NCI-H69 (cell line): ENCODE data around the gene PRDM15.

ENCODE experiments used
- DNase-seq: peaks from one replicate; lab custom pipeline; 2025; lab: John Stamatoyannopoulos, UW

Gene PRDM15

DNA sequence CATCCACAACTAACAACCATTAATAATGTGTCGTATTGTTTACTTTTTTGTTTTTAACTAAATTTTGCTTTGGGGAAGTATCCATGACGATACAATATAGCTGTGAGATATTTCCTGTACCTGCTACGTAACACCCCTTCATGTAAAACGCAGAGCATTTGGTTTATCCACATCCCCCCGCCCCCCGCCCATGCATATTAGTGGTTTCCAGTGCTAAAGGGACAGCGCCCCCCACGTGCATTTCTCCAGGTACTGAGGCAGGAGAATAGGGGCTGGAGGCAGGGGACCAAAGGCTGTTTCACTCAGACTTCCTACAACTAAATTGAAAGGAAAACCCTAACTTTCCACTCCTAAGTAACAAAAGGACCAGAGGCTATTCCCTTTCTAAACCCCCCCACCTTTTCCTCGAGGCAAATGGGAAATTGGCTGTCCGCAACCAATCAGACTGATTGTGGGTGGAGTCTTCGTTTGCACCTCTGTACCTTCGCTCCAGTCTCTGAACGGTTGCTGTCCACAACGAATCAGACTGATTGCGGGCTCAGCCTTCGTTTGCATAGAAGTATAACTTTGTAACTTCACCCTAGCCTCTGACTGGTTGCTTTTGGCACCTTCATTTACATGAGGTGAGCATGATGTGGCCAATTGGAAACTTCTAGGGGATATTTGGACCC is 100.1 kb downstream of the PRDM15 start:
- no peak for DNase-seq

DNA sequence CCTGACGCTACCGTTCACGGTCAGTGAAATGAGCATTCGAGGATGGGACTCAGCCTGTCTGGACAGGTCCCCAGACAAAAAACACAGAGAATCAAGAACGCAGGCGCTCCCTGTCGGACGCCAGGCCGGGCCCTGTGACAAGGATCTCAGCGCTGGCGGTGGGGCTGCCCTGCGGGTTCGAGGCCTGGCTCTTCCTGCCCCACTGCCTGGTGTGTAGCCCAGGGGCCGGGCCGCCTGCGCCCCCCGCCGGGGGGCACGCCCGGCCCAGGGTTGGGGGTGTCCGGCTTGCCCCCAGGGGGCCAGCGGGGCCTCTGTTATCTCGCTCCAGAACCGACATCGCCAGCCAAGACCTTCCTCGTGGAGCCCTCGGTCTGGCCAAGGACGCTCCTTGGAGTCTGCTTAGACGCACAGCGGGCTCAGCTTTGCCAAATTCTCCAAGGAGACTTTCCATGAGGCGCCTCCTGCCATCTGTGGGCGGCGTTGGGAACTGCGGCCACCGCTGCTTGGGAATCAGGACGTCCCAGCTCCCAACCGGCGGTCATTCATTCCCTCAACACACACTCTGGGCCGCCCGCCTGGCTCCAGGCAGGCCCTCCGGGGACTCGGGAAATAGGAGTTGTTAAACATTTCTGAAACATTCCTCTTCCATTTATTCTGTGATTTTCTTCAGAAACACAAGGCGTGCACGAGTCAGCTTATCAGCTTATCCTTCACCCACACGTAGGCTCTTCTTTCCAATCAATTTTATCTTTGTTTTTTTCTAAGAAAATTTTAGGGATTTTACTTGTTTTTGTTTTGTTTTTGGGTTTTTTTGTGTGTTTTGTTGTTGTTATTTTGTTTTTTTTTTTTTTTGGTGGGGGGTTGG is 101.0 kb downstream of the PRDM15 start:
- peak; percentile 90 for DNase-seq

DNA sequence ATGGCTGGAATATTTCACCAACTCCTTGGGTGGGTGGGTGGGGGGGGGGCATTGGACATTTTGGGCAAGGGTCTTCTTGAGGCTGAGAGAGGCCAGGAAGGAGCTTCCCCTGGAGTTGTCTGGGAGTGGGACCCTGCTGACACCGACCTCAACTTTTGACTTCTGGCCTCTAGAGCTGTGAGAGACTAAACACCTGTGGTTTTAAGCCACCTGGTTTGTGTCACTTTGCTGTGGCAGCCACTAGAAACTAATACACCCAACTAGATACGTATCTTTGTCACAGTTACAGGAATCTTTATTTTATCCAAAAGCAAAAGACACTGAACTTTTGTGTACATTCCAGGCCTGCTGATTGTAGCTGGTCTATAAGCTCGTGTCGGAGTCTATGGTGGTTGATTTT is 102.4 kb downstream of the PRDM15 start:
- DNase-seq = no peak

DNA sequence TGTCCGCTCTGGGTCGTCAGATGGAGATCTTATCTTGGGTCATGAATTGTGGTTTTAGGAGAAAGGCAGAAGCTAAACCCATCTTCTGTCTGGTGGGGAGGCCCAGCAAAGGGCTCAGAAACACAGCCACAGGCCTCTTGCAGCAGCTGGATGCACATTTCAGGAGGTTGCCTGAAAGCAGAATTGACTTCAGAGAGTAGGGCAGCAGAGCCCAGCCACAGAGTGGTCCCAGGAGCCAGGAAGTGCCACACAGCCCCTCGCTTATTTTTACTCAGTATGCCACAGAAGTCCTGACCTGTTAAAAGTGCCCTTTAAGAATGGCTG is 104.0 kb downstream of the PRDM15 start:
- DNase-seq = no peak

DNA sequence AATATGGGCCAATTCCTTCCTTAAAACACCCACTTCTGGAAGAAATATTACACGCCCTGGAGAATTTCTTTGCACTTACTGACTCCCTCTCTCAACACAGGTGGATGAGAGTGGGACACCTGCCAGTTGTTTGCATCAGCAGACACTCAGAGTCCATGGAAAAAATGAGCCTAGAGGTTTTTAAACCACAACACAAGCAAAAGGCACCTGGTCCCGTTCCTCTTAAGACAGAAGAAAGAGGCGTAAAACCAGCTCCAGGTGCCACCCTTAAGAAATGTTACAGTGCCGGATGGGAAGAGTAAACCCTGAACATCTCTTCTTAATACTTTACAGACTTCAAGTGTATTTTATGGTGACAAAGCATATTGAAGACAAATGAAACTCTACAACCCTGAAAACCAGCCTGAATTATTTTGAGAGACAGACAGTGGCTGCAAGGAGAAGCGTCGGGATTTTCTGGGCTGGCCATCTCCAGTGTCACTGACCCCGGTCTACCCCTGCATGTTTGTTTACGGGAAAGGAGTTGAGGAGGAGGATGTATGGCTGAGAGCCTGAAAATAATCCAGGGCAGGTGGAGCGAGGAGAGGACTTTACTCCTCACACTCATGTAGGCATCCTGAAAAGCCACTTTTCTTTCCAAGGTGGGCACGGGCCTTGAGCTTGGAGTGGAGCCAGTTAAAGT is 104.5 kb downstream of the PRDM15 start:
- no peak for DNase-seq

DNA sequence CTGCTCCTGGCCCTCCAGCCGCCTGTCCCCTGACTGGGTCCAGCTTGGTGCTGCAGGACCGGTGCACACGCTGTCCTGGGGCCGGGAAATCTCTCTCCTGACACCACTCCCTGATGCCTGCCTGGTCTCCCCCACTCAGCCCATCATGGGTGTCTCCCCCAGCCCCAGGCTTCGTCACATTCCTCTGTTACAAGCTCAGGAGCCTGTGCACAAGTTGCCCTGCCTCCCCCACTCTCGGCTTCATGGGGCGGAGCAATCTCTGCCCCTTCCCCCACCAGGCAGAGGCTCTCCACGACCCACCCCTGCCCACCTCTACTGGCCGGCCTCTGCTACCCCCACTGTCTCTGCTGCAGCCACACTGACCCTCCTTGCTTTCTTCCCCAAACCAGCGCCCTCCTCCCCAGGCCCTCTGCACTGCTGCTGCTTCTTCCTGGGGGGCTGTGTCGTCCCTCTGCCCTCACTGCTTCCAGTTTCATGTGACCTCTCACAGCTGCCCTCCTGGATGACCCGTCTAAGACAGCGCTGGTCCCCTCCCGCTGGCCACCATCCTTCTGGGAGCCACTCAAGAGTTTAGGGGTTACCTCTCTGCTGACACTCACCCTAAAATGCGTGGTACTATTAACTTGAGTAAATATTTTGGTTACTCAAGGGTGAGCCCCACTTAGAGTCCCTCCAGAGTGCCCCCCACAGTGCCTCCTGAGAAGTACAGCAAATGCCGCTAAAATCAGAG is 106.6 kb downstream of the PRDM15 start:
- DNase-seq = no peak

DNA sequence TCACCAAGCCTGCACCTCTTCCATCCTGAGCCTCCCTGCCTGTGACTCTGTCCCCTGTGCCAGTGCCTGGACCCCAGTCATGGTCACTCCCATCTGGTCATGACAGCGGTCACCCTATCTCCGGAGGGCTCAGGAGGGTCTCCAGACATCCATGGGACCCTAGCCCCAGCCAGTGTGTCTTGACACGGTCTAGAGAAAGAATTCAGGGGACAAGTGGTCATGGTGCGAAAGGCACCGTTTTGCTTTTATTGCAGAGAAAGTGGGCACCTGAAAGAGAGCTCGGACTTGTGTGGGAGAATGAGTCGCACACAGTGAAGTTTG is 107.6 kb downstream of the PRDM15 start:
- DNase-seq = no peak

DNA sequence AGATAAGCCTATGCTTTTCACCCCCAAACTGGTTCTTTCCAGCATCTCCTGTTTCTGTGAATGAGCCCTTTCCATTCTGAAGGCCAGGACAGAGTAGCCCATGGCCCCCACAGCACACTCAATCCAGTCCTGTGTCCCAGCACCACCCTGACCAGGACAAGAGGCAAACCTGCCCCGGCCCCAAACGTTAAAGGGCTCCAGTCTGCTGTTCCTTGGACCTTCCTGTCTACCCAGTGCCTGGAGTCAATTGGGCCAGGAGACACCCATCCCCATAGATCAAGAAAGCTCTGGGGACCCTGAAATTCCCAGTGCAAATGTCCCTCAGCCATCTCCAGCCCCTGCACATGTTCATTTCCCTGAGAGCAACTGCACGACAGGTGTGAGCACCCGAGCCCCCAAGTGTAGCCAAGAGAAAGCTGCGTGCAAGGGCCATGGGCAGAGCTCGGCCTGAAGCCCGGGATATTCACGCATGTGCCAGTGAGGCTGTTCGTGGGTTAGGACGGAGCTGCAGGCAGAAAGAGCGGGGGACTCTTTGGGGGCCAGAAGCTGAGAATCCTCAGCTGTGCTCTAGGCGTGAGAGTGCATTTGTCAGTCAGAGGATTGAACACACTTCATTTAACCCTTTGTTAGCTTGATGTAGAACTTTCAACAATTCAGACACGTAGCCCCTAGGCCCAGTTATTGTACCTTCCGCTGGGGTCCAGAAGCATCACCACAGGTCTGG is 108.1 kb downstream of the PRDM15 start:
- no peak for DNase-seq

DNA sequence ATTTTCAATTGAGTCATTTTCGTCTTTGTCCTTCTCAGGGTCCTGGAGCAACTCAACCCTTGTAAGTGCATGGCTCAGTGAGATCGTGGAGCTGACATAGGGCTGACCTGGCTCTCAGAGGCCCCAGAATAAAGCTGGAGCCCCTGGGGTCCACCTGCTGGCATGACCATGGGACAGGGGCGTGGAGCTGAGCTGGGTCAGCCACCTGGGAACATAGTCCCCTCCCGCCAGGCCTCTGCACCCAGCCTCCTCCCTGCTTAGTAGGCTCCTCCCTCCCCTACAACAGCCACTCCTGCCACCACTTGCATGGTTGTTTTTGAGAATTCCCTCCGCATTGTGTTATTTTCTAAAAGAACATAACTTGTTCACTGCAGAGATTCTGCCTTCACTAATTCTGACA is 109.2 kb downstream of the PRDM15 start:
- DNase-seq = no peak

DNA sequence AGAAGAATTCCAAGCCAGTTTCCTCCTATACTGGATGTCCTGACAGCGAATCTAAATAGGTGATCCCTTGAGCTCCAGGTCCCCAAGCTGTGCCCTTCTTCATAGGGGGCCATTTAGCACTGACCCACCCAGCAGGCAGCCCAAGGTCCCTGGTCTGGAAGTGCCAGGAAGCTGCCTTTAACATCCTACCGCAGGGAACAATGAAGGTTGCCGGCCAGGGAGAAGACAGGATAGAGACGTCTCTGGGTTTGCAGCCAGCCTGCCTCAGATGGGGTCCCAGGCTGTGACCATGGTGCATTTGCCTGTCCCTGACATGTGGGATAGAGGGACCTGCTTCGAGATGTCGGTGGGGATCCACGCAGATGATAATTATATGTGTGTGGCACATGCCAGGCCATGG is 109.6 kb downstream of the PRDM15 start:
- no peak for DNase-seq

DNA sequence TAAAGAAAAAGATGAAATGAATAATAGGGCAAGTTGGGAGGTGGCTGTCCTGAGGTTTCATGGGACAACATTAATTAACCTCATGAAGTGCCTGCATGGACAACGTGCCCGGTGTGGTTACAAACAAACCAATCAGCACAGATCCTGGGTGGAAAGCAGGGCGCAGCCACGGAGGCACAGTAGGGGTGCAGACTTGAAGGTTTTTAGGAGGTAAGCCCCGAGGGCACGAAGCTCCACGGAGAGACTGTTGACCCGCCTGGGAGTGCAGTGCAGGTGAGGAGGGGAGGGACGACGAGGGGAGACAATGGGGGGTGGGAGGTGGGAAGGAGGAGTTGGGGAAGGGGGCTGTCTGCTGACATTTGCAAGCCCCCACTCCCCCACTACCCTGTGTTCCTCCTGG is 110.0 kb downstream of the PRDM15 start:
- DNase-seq = peak; percentile 62

DNA sequence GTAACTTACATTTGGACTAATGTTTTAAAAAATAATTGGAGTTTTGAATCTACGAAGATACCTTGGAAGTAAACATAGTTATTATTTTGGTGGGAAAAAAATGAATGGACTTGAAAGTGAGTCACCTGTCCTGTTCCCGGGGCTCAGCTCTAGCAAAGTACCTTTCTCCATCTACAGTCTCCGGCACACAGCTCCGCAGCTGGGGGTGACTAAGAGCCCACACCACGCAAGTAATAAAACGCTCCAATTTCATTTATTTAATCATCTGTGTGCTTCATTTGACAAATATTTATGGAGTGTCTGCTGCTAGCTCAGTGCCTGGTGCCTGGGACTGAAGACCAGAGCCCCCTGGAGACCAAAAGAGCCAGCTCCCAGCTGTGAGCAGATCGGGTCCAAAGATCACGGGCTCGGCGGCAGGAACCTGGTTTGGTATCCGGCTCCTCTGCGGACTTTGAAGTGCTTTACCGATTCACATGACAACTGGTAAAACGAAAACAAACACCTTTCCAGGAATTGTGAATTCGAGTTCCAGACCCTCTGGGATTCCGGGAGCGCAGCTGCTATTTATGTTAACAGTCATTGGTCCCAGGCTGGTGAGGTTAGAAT is 110.6 kb downstream of the PRDM15 start:
- peak; percentile 83 for DNase-seq

DNA sequence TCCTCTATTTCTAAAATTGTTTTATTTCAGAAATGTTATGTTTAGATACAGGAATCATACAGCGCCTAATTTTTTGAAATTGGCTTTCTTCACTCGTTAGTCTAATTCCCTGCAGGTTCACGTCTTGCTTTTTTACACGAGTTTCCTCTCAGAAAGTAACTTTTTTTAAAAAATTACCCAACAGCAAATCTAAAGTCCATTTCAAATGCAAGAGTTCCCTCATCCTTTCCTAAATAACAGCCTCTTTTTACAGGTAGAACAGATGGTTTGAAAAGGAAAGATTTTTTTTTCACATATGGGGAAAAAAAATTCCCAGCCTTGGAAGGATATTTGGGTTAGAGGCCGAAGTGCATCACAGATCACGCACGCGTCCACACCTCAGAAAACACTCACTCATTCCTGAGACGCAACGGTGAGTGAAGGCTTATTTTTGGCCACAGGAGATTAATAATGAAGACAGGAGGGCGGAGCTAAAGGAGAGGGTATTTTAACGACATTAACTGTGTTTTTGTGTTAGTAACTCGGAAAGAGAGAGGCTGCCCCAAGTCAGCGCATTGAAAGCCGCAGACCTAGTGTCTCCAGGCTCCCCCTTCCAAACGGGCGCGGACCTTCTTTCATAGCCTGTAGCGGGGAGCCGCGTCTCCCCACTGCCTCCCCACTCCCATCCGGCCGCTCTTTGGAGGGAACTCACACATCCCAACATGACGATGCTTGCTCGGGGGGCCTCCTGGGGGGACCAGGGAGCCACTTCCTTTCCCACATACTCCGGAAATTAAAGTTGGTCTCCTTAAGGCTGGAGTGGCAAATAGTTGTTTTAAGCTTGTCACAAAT is 111.3 kb downstream of the PRDM15 start:
- DNase-seq = peak; percentile 68

DNA sequence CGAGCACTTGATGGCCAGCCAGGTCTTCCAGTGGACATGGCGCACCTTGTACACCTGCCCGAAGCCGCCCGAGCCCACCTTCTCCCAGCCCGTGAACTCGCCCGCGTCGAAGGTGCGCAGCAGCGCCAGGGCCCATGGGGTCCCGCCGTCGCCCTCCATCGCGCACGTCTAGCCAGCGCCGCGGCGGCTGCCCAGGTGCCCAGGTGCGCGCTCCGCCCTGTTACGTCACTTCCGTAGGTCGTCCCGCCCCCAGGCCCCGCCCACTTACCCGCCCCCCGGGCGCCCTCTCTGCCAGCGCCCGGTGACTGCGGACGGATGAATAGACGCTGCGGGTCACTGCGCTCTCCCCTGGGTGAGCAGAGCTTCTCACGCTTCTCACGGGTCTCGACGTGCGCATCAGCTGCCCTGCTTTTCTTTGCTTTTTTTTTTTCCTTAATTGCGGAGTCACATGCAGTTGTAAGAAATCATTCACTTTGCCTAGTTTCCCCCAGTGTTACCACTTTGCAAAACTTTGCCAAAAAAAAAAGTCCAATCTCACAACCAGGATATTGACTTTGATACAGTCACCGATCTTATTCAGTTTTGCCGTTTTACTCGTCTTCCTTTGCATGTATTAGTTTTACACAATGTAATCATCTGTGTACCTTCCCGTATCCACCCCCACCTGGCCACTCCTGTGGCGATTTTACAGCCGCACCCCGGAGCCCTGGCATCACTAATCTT is 112.1 kb downstream of the PRDM15 start, which contains the start of gene RIPK4:
Gene RIPK4 (minus strand): TSS at position 170 of the 723 bp plus-strand sequence. CDS start 11 bp downstream, at position 159.
- DNase-seq = peak; percentile 97

DNA sequence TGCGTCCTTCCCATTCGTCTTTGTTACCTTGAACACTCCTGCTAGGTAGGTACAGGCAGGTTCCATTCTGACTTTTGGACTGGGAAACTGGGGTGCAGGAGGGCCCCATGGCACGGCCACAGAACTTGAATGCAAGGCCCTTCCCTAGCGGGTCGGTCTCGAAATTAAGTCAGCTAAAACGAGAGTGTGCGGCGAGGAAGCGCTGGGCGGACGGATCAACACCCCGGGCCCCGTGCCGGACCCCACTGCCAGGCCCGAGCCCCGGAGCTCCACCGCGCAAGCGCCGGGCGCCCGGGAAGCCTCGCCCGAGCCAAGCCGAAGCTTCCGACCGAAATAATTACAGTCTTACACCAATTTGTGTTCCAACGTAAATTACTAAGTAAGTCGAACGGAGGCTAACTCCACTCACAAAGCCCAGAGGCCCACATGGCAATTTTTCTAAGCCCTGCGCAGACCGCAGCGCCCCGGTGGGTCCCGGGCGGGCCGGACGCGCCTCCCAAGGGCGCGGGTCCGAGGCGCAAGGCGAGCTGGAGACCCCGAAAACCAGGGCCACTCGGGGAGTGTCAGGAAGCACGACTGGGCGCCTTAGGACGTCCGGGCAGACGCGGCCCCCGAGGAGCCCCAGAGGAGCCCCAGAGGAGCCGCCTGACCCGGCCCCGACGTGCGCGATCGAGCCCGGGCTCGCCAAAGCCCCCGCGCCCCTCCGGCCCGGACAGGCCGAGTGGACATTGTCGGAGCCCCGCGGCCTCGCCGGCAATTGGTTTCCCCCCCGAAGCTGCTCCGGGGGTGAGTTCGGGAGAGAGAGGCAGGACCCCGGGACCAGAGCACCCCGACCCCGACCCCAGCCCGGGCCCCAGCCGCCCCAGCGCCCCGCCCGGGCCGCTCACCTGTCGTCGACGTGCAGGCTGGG is 112.9 kb downstream of the PRDM15 start:
- peak; percentile 79 for DNase-seq

DNA sequence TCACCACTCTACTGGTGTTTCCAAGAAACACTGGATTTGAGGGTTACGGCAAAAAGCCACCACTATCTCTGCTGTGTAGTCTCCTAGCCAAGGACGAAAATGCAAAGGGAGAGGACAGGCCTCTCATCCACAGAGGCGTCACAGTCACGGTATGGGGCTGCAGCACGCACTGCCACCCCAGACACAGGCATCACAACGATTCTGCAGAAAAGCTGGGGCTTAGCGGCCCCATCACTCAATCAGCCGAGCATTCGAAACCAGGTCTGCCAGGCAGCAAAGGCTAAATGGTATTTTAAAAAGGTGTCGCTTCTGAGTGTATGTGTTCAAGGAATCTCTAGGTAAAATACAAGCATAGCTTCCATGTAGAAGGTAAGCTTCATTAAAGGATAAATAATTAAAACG is 113.7 kb downstream of the PRDM15 start:
- no peak for DNase-seq

DNA sequence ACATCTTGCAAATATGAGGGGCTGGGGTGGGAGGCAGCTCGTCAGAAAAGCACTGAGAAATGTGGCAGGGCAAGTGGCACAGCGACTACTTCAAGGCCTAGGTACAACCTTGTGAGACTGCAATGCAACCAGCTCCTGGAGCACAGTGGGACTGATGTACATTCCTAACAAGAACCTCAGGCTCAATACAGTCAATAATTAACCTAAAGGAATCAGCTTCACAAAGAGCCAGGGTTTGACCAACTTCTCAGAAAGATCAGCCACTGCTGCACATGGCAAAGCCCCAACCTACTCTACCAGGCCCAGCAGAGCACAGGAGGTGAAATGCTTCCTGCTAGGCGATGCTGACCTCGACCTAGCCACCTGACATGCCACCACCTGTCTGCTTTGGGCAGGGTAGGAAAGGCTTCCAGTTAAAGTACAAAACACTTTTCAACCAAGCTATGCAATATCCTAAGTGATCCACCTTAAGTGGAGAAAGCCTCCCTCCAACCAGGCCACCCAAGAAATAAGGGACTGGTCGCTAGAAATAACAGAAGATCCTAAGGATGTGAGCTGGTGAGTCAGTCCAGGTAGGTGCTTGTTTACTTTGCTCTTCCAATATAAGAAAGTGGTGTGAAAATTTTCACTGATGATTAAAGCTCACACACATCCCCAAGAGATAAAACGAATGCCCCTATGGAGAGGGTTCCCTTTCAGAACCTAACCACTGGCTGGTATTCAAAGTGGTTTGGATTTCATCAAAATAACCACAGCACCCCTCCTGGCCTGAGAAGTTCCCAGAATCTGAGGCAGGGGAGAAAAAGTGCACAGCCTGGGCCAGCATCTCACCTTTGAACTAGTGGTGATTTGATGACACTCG is 114.4 kb downstream of the PRDM15 start:
- peak; percentile 31 for DNase-seq

DNA sequence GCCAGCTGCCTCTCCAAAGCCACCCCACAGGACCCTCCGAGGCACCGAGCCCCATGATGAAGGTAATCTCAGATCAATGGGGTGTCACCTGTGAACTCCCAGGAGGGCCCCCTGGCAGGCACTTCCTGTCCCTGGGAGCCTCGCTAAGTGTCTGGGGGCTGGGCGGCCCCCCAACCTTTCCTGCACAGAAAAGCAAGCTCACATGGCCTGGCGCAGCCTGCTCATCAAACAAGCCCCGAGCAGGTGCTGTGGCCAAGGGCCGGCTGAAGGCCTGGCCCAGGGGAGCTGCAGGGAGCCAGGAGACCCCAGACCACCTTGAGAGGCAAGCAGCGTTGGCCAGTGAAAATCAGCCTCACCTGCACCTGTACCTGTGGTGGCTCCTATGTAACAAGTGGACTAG is 115.1 kb downstream of the PRDM15 start:
- no peak for DNase-seq
